Brain microvascular endothelial cell (primary cell): Measurements from ENCODE around the gene CFAP410.

Source experiments
- DNase-seq: peaks from one replicate; pipeline ENCODE4 v3.0.0-alpha.2; 2020
- H3K27ac ChIP-seq: fragments of 250-450 bp; sonication (Bioruptor Pico); 2 replicates; pipeline ENCODE4 v1.5.1; 2020; ENCODE audit warnings: mild to moderate bottlenecking, moderate library complexity
- H3K27me3 ChIP-seq: fragments of 250-450 bp; sonication (Bioruptor Pico); replicated peaks from 2 replicates; pipeline ENCODE4 v1.5.1; 2020; ENCODE audit warnings: mild to moderate bottlenecking
- H3K36me3 ChIP-seq: fragments of 250-450 bp; sonication (Bioruptor Pico); replicated peaks from 2 replicates; pipeline ENCODE4 v1.5.1; 2020; ENCODE audit warnings: mild to moderate bottlenecking
- H3K4me3 ChIP-seq: 2 replicates; pipeline ENCODE4 v1.5.1; 2011; ENCODE audit warnings: low read depth, mild to moderate bottlenecking, control low read depth, low read length, moderate library complexity
- CTCF ChIP-seq: IDR thresholded peaks from 2 replicates; pipeline ENCODE4 v1.5.1; 2011; ENCODE audit warnings: low read depth, mild to moderate bottlenecking, moderate library complexity, low read length, control low read depth, inconsistent platforms; ENCODE audit errors: missing control alignments
- in situ Hi-C: cut with HindIII; loops from 2 replicates; pipeline ENCODE4 v1.10.0; 2017; ENCODE audit warnings: low sequenced_read_pairs, low pct_ligation_motif_present

CFAP410 gene

GRCh38 chr21:44317871-44318270, 21.3 kb downstream of the CFAP410 start:
- TF ChIP-seq CTCF, result no peak
- Histone ChIP-seq H3K27ac (no peak overlapping the region), H3K4me3 (no peak overlapping the region), H3K27me3 (no peaks in the 10 kb centered on the region), H3K36me3 (peaks cover 34% of the 10 kb centered on the region)
- in situ Hi-C loops, result no loop called here
- no peak for DNase-seq

- Histone ChIP-seq H3K27ac (no peak overlapping the region), H3K27me3 (no peaks in the 10 kb centered on the region), H3K36me3 (peaks cover 33% of the 10 kb centered on the region), H3K4me3 (no peak overlapping the region)
- DNase-seq, result no peak
- no peak for TF ChIP-seq CTCF
- in situ Hi-C loops, result no loop called here
These were observed 21.9 kb downstream of the CFAP410 start for GRCh38 chr21:44317241-44317782.

- TF ChIP-seq CTCF, result no peak
- no peak overlapping the region for H3K4me3 ChIP-seq
- peaks cover 34% of the 10 kb centered on the region for H3K36me3 ChIP-seq
- no peaks in the 10 kb centered on the region for H3K27me3 ChIP-seq
- no peak overlapping the region for H3K27ac ChIP-seq
- in situ Hi-C loops, result no loop called here
- no peak for DNase-seq
These were observed 22.8 kb downstream of the CFAP410 start for GRCh38 chr21:44316277-44316900.

- in situ Hi-C loops, result no loop called here
- DNase-seq, result no peak
- Histone ChIP-seq H3K36me3 (peaks cover 37% of the 10 kb centered on the region), H3K4me3 (no peak overlapping the region), H3K27ac (no peak overlapping the region), H3K27me3 (no peaks in the 10 kb centered on the region)
- no peak for TF ChIP-seq CTCF
These were observed 23.4 kb downstream of the CFAP410 start for GRCh38 chr21:44315691-44316203.

GRCh38 chr21:44314561-44314960, 24.6 kb downstream of the CFAP410 start:
- Histone ChIP-seq H3K27me3 (no peaks in the 10 kb centered on the region), H3K36me3 (peaks cover 34% of the 10 kb centered on the region), H3K4me3 (no peak overlapping the region), H3K27ac (no peak overlapping the region)
- in situ Hi-C loops, result no loop called here
- DNase-seq, result no peak
- no peak for TF ChIP-seq CTCF
